Endothelial cell of umbilical vein (primary cell): ENCODE results near the gene ARHGAP28. TPM values are rescaled to one million over a fixed set of nuclear protein-coding genes. Genes with fewer than 3 reads are reported as not detected.

Experiments used
- BruUV-seq: library from RNA; stranded (reverse); fragments of 400-500 nt; replicated peaks from 2 replicates; lab custom pipeline; 2021; lab: Mats Ljungman, UMichigan
- CTCF ChIA-PET: fragments of 300-600, 350-600 bp; sonication (Branson Sonifier 250); formaldehyde crosslinking; loops from one replicate; lab custom pipeline; 2021; ENCODE audit warnings: antibody characterized with exemption, inconsistent platforms; lab: Charles Lee
- POLR2A ChIA-PET: fragments of 300-600, 350-600 bp; sonication (Branson Sonifier 250); formaldehyde crosslinking; loops from one replicate; lab custom pipeline; 2021; ENCODE audit warnings: antibody characterized with exemption, inconsistent platforms; lab: Charles Lee
- DNase-seq: peaks from one replicate; pipeline ENCODE4 v3.0.0-alpha.2; 2011; ENCODE audit warnings: low read depth, low spot score
- FAIRE-seq: peaks from 2 replicates; lab custom pipeline; 2011; peaks lifted over from hg19 to GRCh38; lab: Jason Lieb, UNC
- H2AFZ ChIP-seq: 2 replicates; pipeline ENCODE4 v1.6.0; 2012; ENCODE audit warnings: low read depth, low read length, control low read depth, inconsistent platforms
- H3K27ac ChIP-seq: 2 replicates; pipeline ENCODE4 v1.5.1; 2011; ENCODE audit warnings: low read depth, mild to moderate bottlenecking, control low read depth, low read length, moderate library complexity; ENCODE audit not compliant: insufficient read depth
- H3K27me3 ChIP-seq, 2 experiments: 2 replicates each; pipeline versions ENCODE4 v1.6.0 to v1.6.1; 2011; ENCODE audit warnings: low read length in 2 of 2, mixed read lengths in 1 of 2; ENCODE audit not compliant: control insufficient read depth in 2 of 2, insufficient read depth in 2 of 2
- H3K36me3 ChIP-seq, 2 experiments: 2 replicates in 1 of 2; 3 replicates in 1 of 2; pipeline ENCODE4 v1.5.1; 2011; ENCODE audit warnings: low read length in 2 of 2, mild to moderate bottlenecking in 1 of 2, moderate library complexity in 1 of 2; ENCODE audit not compliant: control insufficient read depth in 2 of 2, insufficient read depth in 2 of 2; ENCODE audit errors: extremely low read depth in 1 of 2
- H3K4me1 ChIP-seq: 3 replicates; pipeline ENCODE4 v1.5.1; 2011; ENCODE audit warnings: mild to moderate bottlenecking, low read length; ENCODE audit not compliant: control insufficient read depth, insufficient read depth; ENCODE audit errors: extremely low read depth
- H3K4me2 ChIP-seq: 2 replicates; pipeline ENCODE4 v1.6.1; 2011; ENCODE audit warnings: low read length, control low read depth, mixed read lengths; ENCODE audit not compliant: insufficient read depth
- H3K4me3 ChIP-seq, 3 experiments: fragments of 200-600 bp in 1 of 3; sonication (generic), shearing (Covaris generic) in 1 of 3; replicated peaks in 1 of 3; 2 replicates each; pipeline ENCODE4 v1.5.1; 2011 to 2016; ENCODE audit warnings: control low read depth in 3 of 3, low read length in 3 of 3, mild to moderate bottlenecking in 2 of 3, inconsistent platforms in 1 of 3, low read depth in 1 of 3, moderate library complexity in 1 of 3; ENCODE audit not compliant: insufficient read depth in 1 of 3
- H3K79me2 ChIP-seq: 2 replicates; pipeline ENCODE4 v1.6.0; 2012; ENCODE audit warnings: low read length, inconsistent platforms; ENCODE audit not compliant: control insufficient read depth, insufficient read depth
- H3K9ac ChIP-seq: replicated peaks from 2 replicates; pipeline ENCODE3; 2011; ENCODE audit warnings: low read length, control low read depth; ENCODE audit not compliant: insufficient read depth; ENCODE audit errors: extremely low read depth
- H3K9me1 ChIP-seq: replicated peaks from 3 replicates; pipeline ENCODE4 v1.6.0; 2011; ENCODE audit warnings: mild to moderate bottlenecking, low read length; ENCODE audit not compliant: control insufficient read depth, insufficient read depth; ENCODE audit errors: extremely low read depth
- H3K9me3 ChIP-seq: replicated peaks from 2 replicates; pipeline ENCODE4 v1.5.1; 2012; ENCODE audit warnings: low read length, inconsistent platforms; ENCODE audit not compliant: control insufficient read depth, insufficient read depth
- H4K20me1 ChIP-seq: replicated peaks from 2 replicates; pipeline ENCODE3; 2011; ENCODE audit warnings: mild to moderate bottlenecking, low read length; ENCODE audit not compliant: control insufficient read depth, insufficient read depth; ENCODE audit errors: extremely low read depth
- EZH2 ChIP-seq: IDR thresholded peaks from 2 replicates; pipeline ENCODE4 v1.6.1; 2012; ENCODE audit warnings: borderline replicate concordance, low read depth, mild to moderate bottlenecking, moderate library complexity, low read length, inconsistent platforms; ENCODE audit not compliant: severe bottlenecking
- FOS ChIP-seq: IDR thresholded peaks from 2 replicates; pipeline ENCODE4 v1.6.1; 2011; ENCODE audit warnings: mild to moderate bottlenecking, low read length, moderate library complexity, borderline replicate concordance; ENCODE audit not compliant: insufficient read depth
- GATA2 ChIP-seq: IDR thresholded peaks from 2 replicates; pipeline ENCODE4 v1.7.0; 2011; ENCODE audit warnings: low read depth, mild to moderate bottlenecking, moderate library complexity, mixed read lengths, low read length; ENCODE audit not compliant: insufficient read length, insufficient read depth
- JUN ChIP-seq: IDR thresholded peaks from 2 replicates; pipeline ENCODE4 v1.6.1; 2011; ENCODE audit warnings: borderline replicate concordance, low read depth; ENCODE audit not compliant: insufficient read length, insufficient read depth
- MAX ChIP-seq: IDR thresholded peaks from 2 replicates; pipeline ENCODE4 v1.6.1; 2011; ENCODE audit not compliant: insufficient read depth, insufficient read length
- MYC ChIP-seq: IDR thresholded peaks from one replicate; pipeline ENCODE4 v1.6.1; 2011; ENCODE audit warnings: mild to moderate bottlenecking, low read depth, low read length
- POLR2A ChIP-seq: IDR thresholded peaks from 2 replicates; pipeline ENCODE4 v1.6.1; 2012; ENCODE audit warnings: low read depth, mild to moderate bottlenecking, control low read depth, low read length
- POLR2AphosphoS5 ChIP-seq: IDR thresholded peaks from 2 replicates; pipeline ENCODE4 v1.6.1; 2012; ENCODE audit warnings: low read depth, mild to moderate bottlenecking, control low read depth, low read length, moderate library complexity; ENCODE audit not compliant: insufficient read depth
- dilution Hi-C: fragments of 300-500 bp; cut with MboI; formaldehyde crosslinking; loops from one replicate; pipeline ENCODE4 v1.15.0; 2019; ENCODE audit warnings: low sequenced_read_pairs; ENCODE audit not compliant: extremely low pct_ligation_motif_present
- intact Hi-C: fragments of 100-400 bp; cut with micrococcal nuclease; formaldehyde crosslinking; loops from one replicate; pipeline ENCODE4 v1.10.0; 2022
- polyA plus RNA-seq, 4 experiments: library from polyadenylated mRNA; depleted of rRNA in 3 of 4; stranded (reverse) in 3 of 4; unstranded in 1 of 4; fragments of >200 nt; gene quantifications; 2 replicates each; pipeline versions ENCODE4 v1.2.1 to v1.2.3, GENCODE V29; 2011 to 2012; ENCODE audit warnings: missing spikeins in 1 of 4
- total RNA-seq: library from RNA; stranded (reverse); gene quantifications from 2 replicates; pipeline ENCODE4 v1.2.3, GENCODE V29; 2021
- TF ChIP-seq, protein P1 (sequence below), 2 donors: IDR thresholded peaks; 1 replicate in 1 of 2; 2 replicates in 1 of 2; pipeline ENCODE4 v1.5.1; 2011; ENCODE audit warnings: low read length in 2 of 2, mild to moderate bottlenecking in 2 of 2, moderate library complexity in 2 of 2, control low read depth in 1 of 2, inconsistent platforms in 1 of 2, low read depth in 1 of 2; ENCODE audit not compliant: insufficient read depth in 1 of 2; ENCODE audit errors: extremely low read depth in 1 of 2

The ARHGAP28 gene
- total and polyA plus RNA-seq, 2 donors (not counting 3 experiments of a cell fraction or from before 2014, with no cell fraction given), result 3.8 to 23.4 TPM

- peak; percentile 70 for DNase-seq
Observed at GRCh38 chr18:6751222-6751621, 21.7 kb downstream of the ARHGAP28 start.

GRCh38 chr18:6752202-6752860, 22.8 kb downstream of the ARHGAP28 start:
- Histone ChIP-seq H3K9me1 (no peaks in the 10 kb centered on the region), H3K27me3 (no peaks in the 10 kb centered on the region), H3K9me3 (no peaks in the 10 kb centered on the region), H3K9ac (no peak overlapping the region), H3K4me3 (no peak overlapping the region), H3K79me2 (no peaks in the 10 kb centered on the region), H3K4me2 (no peak overlapping the region), H3K27ac (no peak overlapping the region), H3K4me1 (peaks cover 17% of the 10 kb centered on the region), H2AFZ (no peak overlapping the region), H3K36me3 (no peaks in the 10 kb centered on the region), H4K20me1 (no peaks in the 10 kb centered on the region)
- TF ChIP-seq, protein P1, sequence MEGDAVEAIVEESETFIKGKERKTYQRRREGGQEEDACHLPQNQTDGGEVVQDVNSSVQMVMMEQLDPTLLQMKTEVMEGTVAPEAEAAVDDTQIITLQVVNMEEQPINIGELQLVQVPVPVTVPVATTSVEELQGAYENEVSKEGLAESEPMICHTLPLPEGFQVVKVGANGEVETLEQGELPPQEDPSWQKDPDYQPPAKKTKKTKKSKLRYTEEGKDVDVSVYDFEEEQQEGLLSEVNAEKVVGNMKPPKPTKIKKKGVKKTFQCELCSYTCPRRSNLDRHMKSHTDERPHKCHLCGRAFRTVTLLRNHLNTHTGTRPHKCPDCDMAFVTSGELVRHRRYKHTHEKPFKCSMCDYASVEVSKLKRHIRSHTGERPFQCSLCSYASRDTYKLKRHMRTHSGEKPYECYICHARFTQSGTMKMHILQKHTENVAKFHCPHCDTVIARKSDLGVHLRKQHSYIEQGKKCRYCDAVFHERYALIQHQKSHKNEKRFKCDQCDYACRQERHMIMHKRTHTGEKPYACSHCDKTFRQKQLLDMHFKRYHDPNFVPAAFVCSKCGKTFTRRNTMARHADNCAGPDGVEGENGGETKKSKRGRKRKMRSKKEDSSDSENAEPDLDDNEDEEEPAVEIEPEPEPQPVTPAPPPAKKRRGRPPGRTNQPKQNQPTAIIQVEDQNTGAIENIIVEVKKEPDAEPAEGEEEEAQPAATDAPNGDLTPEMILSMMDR (IDR thresholded peaks at IDR 0.05; ENCODE audit: extremely low read depth in 1 of 2, insufficient read depth in 1 of 2, low read depth in 1 of 2, low read length in 2 of 2), result no peak
- TF ChIP-seq GATA2, result no peak
- TF ChIP-seq EZH2, result no peak
- TF ChIP-seq FOS, result no peak
- no peak for TF ChIP-seq MAX
- TF ChIP-seq JUN, result no peak
- no peak for TF ChIP-seq MYC
- TF ChIP-seq POLR2AphosphoS5, result no peak
- no peak for TF ChIP-seq POLR2A
- ChIA-PET CTCF (interaction anchor here (0.9 to 1.4 kb wide), 2 partner anchors 11 to 134 kb away, joined by 3 to 4 read pairs; no protein-coding TSS in a partner anchor), POLR2A (no interaction called here)
- BruUV-seq, result no TSS peak
- intact Hi-C loops (no loop called here), dilution Hi-C loops (no loop called here)
- DNase-seq (peak; percentile 75), FAIRE-seq (no peak)

More at GRCh38 chr18:6751222-6751621, 21.7 kb downstream of the ARHGAP28 start:
- no peak overlapping the region for H3K27ac ChIP-seq
- no peak overlapping the region for H2AFZ ChIP-seq
- H3K79me2 ChIP-seq, result no peaks in the 10 kb centered on the region
- H3K9me3 ChIP-seq, result no peaks in the 10 kb centered on the region
- no peaks in the 10 kb centered on the region for H3K36me3 ChIP-seq
- no peak for TF ChIP-seq GATA2
- TF ChIP-seq, protein P1 (IDR thresholded peaks at IDR 0.05; ENCODE audit: extremely low read depth in 1 of 2, insufficient read depth in 1 of 2, low read depth in 1 of 2, low read length in 2 of 2), result no peak
- peak; percentile 53 for TF ChIP-seq JUN
- no peak for FAIRE-seq
- ChIA-PET POLR2A (no interaction called here), CTCF (interaction anchor here (1.6 kb wide), 1 partner anchor 10 kb away, joined by 9 read pairs; no protein-coding TSS in a partner anchor)
- H3K4me2 ChIP-seq, result no peak overlapping the region
- no peak overlapping the region for H3K9ac ChIP-seq
- H3K4me1 ChIP-seq, result peaks cover 23% of the 10 kb centered on the region
- no TSS peak for BruUV-seq
- no peaks in the 10 kb centered on the region for H3K27me3 ChIP-seq
- no peaks in the 10 kb centered on the region for H3K9me1 ChIP-seq
- no peaks in the 10 kb centered on the region for H4K20me1 ChIP-seq
- H3K4me3 ChIP-seq, result no peak overlapping the region
- intact Hi-C loops, result loop anchor here (1.0 kb wide), 1 partner anchor 10 kb away; no protein-coding TSS in a partner anchor
- dilution Hi-C loops, result no loop called here
